ENCODE data around the gene COX7A1.

- TF ChIP-seq POLR2A (IDR thresholded peaks at IDR 0.05): no peak
- TF ChIP-seq, protein P1, sequence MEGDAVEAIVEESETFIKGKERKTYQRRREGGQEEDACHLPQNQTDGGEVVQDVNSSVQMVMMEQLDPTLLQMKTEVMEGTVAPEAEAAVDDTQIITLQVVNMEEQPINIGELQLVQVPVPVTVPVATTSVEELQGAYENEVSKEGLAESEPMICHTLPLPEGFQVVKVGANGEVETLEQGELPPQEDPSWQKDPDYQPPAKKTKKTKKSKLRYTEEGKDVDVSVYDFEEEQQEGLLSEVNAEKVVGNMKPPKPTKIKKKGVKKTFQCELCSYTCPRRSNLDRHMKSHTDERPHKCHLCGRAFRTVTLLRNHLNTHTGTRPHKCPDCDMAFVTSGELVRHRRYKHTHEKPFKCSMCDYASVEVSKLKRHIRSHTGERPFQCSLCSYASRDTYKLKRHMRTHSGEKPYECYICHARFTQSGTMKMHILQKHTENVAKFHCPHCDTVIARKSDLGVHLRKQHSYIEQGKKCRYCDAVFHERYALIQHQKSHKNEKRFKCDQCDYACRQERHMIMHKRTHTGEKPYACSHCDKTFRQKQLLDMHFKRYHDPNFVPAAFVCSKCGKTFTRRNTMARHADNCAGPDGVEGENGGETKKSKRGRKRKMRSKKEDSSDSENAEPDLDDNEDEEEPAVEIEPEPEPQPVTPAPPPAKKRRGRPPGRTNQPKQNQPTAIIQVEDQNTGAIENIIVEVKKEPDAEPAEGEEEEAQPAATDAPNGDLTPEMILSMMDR (IDR thresholded peaks at IDR 0.05 in 4 of 5, conservative IDR thresholded peaks at IDR 0.05 in 1 of 5): no peak
Observed at GRCh38 chr19:36139120-36139472, 13.2 kb downstream of the COX7A1 start.
